ENCODE measurements around the gene B3GAT1. TPM values are rescaled to one million over a fixed set of nuclear protein-coding genes. Genes with fewer than 3 reads are reported as not detected.
"Not testable (repeated sequence)": the region's sequence is repeated elsewhere in the genome, so short reads cannot be mapped to it uniquely, and the experiment has no call there.

The B3GAT1 gene
- total RNA-seq, 1 experiment from 2014 or later = 9.9 TPM

- no peak for DNase-seq
- no peak overlapping the region for H3K4me3 ChIP-seq (ENCODE audit: insufficient read depth, low read depth, low read length)
Measured at GRCh38 chr11:134447696-134448095, 35.7 kb upstream of the B3GAT1 start.

GRCh38 chr11:134445601-134446325, 33.7 kb upstream of the B3GAT1 start:
- peak; percentile 10 for DNase-seq
- no peaks in the 10 kb centered on the region; the same call in 1 of the 2 replicates for H3K27me3 ChIP-seq (ENCODE audit: control insufficient read depth, insufficient read depth, low read length)
- H3K36me3 ChIP-seq (replicated peaks; ENCODE audit: control insufficient read depth, insufficient read depth, low read length) = no peaks in the 10 kb centered on the region
- no peak overlapping the region for H3K4me3 ChIP-seq (ENCODE audit: insufficient read depth, low read depth, low read length)

More at GRCh38 chr11:134447696-134448095, 35.7 kb upstream of the B3GAT1 start:
- Histone ChIP-seq H3K36me3 (replicated peaks; ENCODE audit: control insufficient read depth, insufficient read depth, low read length) (no peaks in the 10 kb centered on the region), H3K27me3 (ENCODE audit: control insufficient read depth, insufficient read depth, low read length) (no peaks in the 10 kb centered on the region; the same call in 1 of the 2 replicates)

GRCh38 chr11:134444160-134445108, 32.4 kb upstream of the B3GAT1 start:
- H3K27me3 ChIP-seq (ENCODE audit: control insufficient read depth, insufficient read depth, low read length); DNase-seq; H3K36me3 ChIP-seq (replicated peaks; ENCODE audit: control insufficient read depth, insufficient read depth, low read length); H3K4me3 ChIP-seq (ENCODE audit: insufficient read depth, low read depth, low read length): not testable (repeated sequence)

GRCh38 chr11:134443246-134443645, 31.2 kb upstream of the B3GAT1 start:
- Histone ChIP-seq H3K36me3 (replicated peaks; ENCODE audit: control insufficient read depth, insufficient read depth, low read length) (no peaks in the 10 kb centered on the region), H3K27me3 (ENCODE audit: control insufficient read depth, insufficient read depth, low read length) (no peaks in the 10 kb centered on the region; the same call in 1 of the 2 replicates), H3K4me3 (ENCODE audit: insufficient read depth, low read depth, low read length) (no peak overlapping the region)
- DNase-seq = peak; percentile 13

GRCh38 chr11:134442246-134442645, 30.2 kb upstream of the B3GAT1 start:
- DNase-seq = peak; percentile 27
- Histone ChIP-seq H3K36me3 (replicated peaks; ENCODE audit: control insufficient read depth, insufficient read depth, low read length) (no peaks in the 10 kb centered on the region), H3K4me3 (ENCODE audit: insufficient read depth, low read depth, low read length) (no peak overlapping the region), H3K27me3 (ENCODE audit: control insufficient read depth, insufficient read depth, low read length) (no peaks in the 10 kb centered on the region; the same call in 1 of the 2 replicates)

GRCh38 chr11:134441706-134442105, 29.7 kb upstream of the B3GAT1 start:
- H3K4me3 ChIP-seq (ENCODE audit: insufficient read depth, low read depth, low read length) = no peak overlapping the region
- H3K27me3 ChIP-seq (ENCODE audit: control insufficient read depth, insufficient read depth, low read length) = no peaks in the 10 kb centered on the region; the same call in 1 of the 2 replicates
- no peaks in the 10 kb centered on the region for H3K36me3 ChIP-seq (replicated peaks; ENCODE audit: control insufficient read depth, insufficient read depth, low read length)
- no peak for DNase-seq

GRCh38 chr11:134441281-134441680, 29.2 kb upstream of the B3GAT1 start:
- Histone ChIP-seq H3K36me3 (replicated peaks; ENCODE audit: control insufficient read depth, insufficient read depth, low read length) (no peaks in the 10 kb centered on the region), H3K27me3 (ENCODE audit: control insufficient read depth, insufficient read depth, low read length) (no peaks in the 10 kb centered on the region; the same call in 1 of the 2 replicates)
- DNase-seq = peak; percentile 59

GRCh38 chr11:134440851-134441250, 28.8 kb upstream of the B3GAT1 start:
- Histone ChIP-seq H3K36me3 (replicated peaks; ENCODE audit: control insufficient read depth, insufficient read depth, low read length) (no peaks in the 10 kb centered on the region), H3K4me3 (ENCODE audit: insufficient read depth, low read depth, low read length) (no peak overlapping the region), H3K27me3 (ENCODE audit: control insufficient read depth, insufficient read depth, low read length) (no peaks in the 10 kb centered on the region; the same call in 1 of the 2 replicates)
- DNase-seq = no peak

More at GRCh38 chr11:134441281-134441680, 29.2 kb upstream of the B3GAT1 start:
- no peak overlapping the region for H3K4me3 ChIP-seq (ENCODE audit: insufficient read depth, low read depth, low read length)

GRCh38 chr11:134438542-134439537, 26.8 kb upstream of the B3GAT1 start:
- no peaks in the 10 kb centered on the region for H3K36me3 ChIP-seq (replicated peaks; ENCODE audit: control insufficient read depth, insufficient read depth, low read length)
- peak; percentile 26 for DNase-seq
- no peak overlapping the region for H3K4me3 ChIP-seq (ENCODE audit: insufficient read depth, low read depth, low read length)
- no peaks in the 10 kb centered on the region for H3K27me3 ChIP-seq (ENCODE audit: control insufficient read depth, insufficient read depth, low read length)

- DNase-seq = no peak
- no peak overlapping the region for H3K4me3 ChIP-seq (ENCODE audit: insufficient read depth, low read depth, low read length)
- H3K27me3 ChIP-seq (ENCODE audit: control insufficient read depth, insufficient read depth, low read length) = no peaks in the 10 kb centered on the region
- H3K36me3 ChIP-seq (replicated peaks; ENCODE audit: control insufficient read depth, insufficient read depth, low read length) = no peaks in the 10 kb centered on the region
Measured at GRCh38 chr11:134437821-134438220, 25.8 kb upstream of the B3GAT1 start.

- H3K27me3 ChIP-seq (ENCODE audit: control insufficient read depth, insufficient read depth, low read length) = no peaks in the 10 kb centered on the region
- no peaks in the 10 kb centered on the region for H3K36me3 ChIP-seq (replicated peaks; ENCODE audit: control insufficient read depth, insufficient read depth, low read length)
- DNase-seq = peak; percentile 30
- no peak overlapping the region for H3K4me3 ChIP-seq (ENCODE audit: insufficient read depth, low read depth, low read length)
Measured at GRCh38 chr11:134436781-134437180, 24.7 kb upstream of the B3GAT1 start.

GRCh38 chr11:134433806-134434205, 21.8 kb upstream of the B3GAT1 start:
- H3K27me3 ChIP-seq (ENCODE audit: control insufficient read depth, insufficient read depth, low read length) = no peaks in the 10 kb centered on the region
- H3K4me3 ChIP-seq (ENCODE audit: insufficient read depth, low read depth, low read length) = no peak overlapping the region
- DNase-seq = peak; percentile 33
- no peaks in the 10 kb centered on the region for H3K36me3 ChIP-seq (replicated peaks; ENCODE audit: control insufficient read depth, insufficient read depth, low read length)

- no peaks in the 10 kb centered on the region for H3K27me3 ChIP-seq (ENCODE audit: control insufficient read depth, insufficient read depth, low read length)
- no peak overlapping the region for H3K4me3 ChIP-seq (ENCODE audit: insufficient read depth, low read depth, low read length)
- no peak for DNase-seq
- H3K36me3 ChIP-seq (replicated peaks; ENCODE audit: control insufficient read depth, insufficient read depth, low read length) = no peaks in the 10 kb centered on the region
Measured at GRCh38 chr11:134433251-134433650, 21.2 kb upstream of the B3GAT1 start.

- Histone ChIP-seq H3K36me3 (replicated peaks; ENCODE audit: control insufficient read depth, insufficient read depth, low read length) (no peaks in the 10 kb centered on the region), H3K27me3 (ENCODE audit: control insufficient read depth, insufficient read depth, low read length) (no peaks in the 10 kb centered on the region), H3K4me3 (ENCODE audit: insufficient read depth, low read depth, low read length) (no peak overlapping the region)
- DNase-seq = peak; percentile 13
Measured at GRCh38 chr11:134432776-134433175, 20.7 kb upstream of the B3GAT1 start.

Data from H7 (cell line).